ENCODE measurements around the gene C3orf20. TPM values are rescaled to one million over a fixed set of nuclear protein-coding genes. Genes with fewer than 3 reads are reported as not detected.

The C3orf20 gene
- total RNA-seq, 4 donors from 2014 or later, result not detected

GRCh38 chr3:14726441-14726780, 51.5 kb downstream of the C3orf20 start:
- TF ChIP-seq CTCF (IDR thresholded peaks at IDR 0.05) (no peak), POLR2A (IDR thresholded peaks at IDR 0.05) (no peak)
- H3K36me3 ChIP-seq, result no peaks in the 10 kb centered on the region
- WGBS, 2 donors, result 47 to 69% methylated on average over 2 to 3 of the region's 6 CpGs
- no peak overlapping the region for H3K4me3 ChIP-seq
- peaks cover 0 to 18% (median 5%) of the 10 kb centered on the region in 3 donors for H3K4me1 ChIP-seq
- no peaks in the 10 kb centered on the region for H3K9me3 ChIP-seq
- no peak for DNase-seq
- intact Hi-C loops (cut with DNase I), result no loop called here
- H3K27ac ChIP-seq, result peak overlapping the region in 3 of 4 donors; percentile 19 to 83 (median 60)
- H3K27me3 ChIP-seq, result no peaks in the 10 kb centered on the region

- H3K4me3 ChIP-seq, result no peak overlapping the region
- no peaks in the 10 kb centered on the region for H3K27me3 ChIP-seq
- H3K9me3 ChIP-seq, result no peaks in the 10 kb centered on the region
- no peak for DNase-seq
- TF ChIP-seq CTCF (IDR thresholded peaks at IDR 0.05), result no peak
- TF ChIP-seq POLR2A (IDR thresholded peaks at IDR 0.05), result no peak
- intact Hi-C loops (cut with DNase I), result no loop called here
- WGBS, 2 donors, result 92 to 95% methylated on average over 5 of the region's 5 CpGs
- H3K27ac ChIP-seq, result no peak overlapping the region
- H3K4me1 ChIP-seq, result peaks cover 0 to 18% (median 5%) of the 10 kb centered on the region in 3 donors
- H3K36me3 ChIP-seq, result no peaks in the 10 kb centered on the region
Measured at GRCh38 chr3:14728113-14728512, 53.2 kb downstream of the C3orf20 start.

- Histone ChIP-seq H3K27ac (no peak overlapping the region), H3K4me3 (no peak overlapping the region), H3K9me3 (no peaks in the 10 kb centered on the region), H3K27me3 (no peaks in the 10 kb centered on the region), H3K4me1 (peaks cover 0 to 13% (median 0%) of the 10 kb centered on the region in 3 donors), H3K36me3 (no peaks in the 10 kb centered on the region)
- 80 to 85% methylated on average over 6 of the region's 6 CpGs for WGBS, 2 donors
- TF ChIP-seq CTCF (IDR thresholded peaks at IDR 0.05) (no peak), POLR2A (IDR thresholded peaks at IDR 0.05) (no peak)
- intact Hi-C loops (cut with DNase I), result no loop called here
- no peak for DNase-seq
Measured at GRCh38 chr3:14730703-14731382, 55.9 kb downstream of the C3orf20 start.

GRCh38 chr3:14740983-14741382, 66.0 kb downstream of the C3orf20 start:
- intact Hi-C loops (cut with DNase I), result no loop called here
- Histone ChIP-seq H3K4me3 (no peak overlapping the region), H3K36me3 (no peaks in the 10 kb centered on the region), H3K27me3 (no peaks in the 10 kb centered on the region), H3K9me3 (no peaks in the 10 kb centered on the region), H3K4me1 (no peaks in the 10 kb centered on the region), H3K27ac (no peak overlapping the region)
- no peak for DNase-seq
- WGBS, 2 donors, result 53 to 65% methylated on average over 5 of the region's 5 CpGs
- TF ChIP-seq POLR2A (IDR thresholded peaks at IDR 0.05), result no peak
- no peak for TF ChIP-seq CTCF (IDR thresholded peaks at IDR 0.05)

GRCh38 chr3:14741510-14741909, 66.6 kb downstream of the C3orf20 start:
- Histone ChIP-seq H3K4me3 (no peak overlapping the region), H3K27ac (no peak overlapping the region), H3K36me3 (no peaks in the 10 kb centered on the region), H3K4me1 (no peaks in the 10 kb centered on the region), H3K27me3 (no peaks in the 10 kb centered on the region), H3K9me3 (no peaks in the 10 kb centered on the region)
- 52 to 69% methylated on average over 2 of the region's 2 CpGs for WGBS, 2 donors
- TF ChIP-seq POLR2A (IDR thresholded peaks at IDR 0.05), result no peak
- TF ChIP-seq CTCF (IDR thresholded peaks at IDR 0.05), result no peak
- intact Hi-C loops (cut with DNase I), result no loop called here
- no peak for DNase-seq

All from esophagus squamous epithelium (tissue), 5 donors.